ENCODE measurements around the gene DNAJC11.
"Not testable (repeated sequence)": the region's sequence is repeated elsewhere in the genome, so short reads cannot be mapped to it uniquely, and the experiment has no call there.

DNAJC11 gene, protein sequence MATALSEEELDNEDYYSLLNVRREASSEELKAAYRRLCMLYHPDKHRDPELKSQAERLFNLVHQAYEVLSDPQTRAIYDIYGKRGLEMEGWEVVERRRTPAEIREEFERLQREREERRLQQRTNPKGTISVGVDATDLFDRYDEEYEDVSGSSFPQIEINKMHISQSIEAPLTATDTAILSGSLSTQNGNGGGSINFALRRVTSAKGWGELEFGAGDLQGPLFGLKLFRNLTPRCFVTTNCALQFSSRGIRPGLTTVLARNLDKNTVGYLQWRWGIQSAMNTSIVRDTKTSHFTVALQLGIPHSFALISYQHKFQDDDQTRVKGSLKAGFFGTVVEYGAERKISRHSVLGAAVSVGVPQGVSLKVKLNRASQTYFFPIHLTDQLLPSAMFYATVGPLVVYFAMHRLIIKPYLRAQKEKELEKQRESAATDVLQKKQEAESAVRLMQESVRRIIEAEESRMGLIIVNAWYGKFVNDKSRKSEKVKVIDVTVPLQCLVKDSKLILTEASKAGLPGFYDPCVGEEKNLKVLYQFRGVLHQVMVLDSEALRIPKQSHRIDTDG

DNA sequence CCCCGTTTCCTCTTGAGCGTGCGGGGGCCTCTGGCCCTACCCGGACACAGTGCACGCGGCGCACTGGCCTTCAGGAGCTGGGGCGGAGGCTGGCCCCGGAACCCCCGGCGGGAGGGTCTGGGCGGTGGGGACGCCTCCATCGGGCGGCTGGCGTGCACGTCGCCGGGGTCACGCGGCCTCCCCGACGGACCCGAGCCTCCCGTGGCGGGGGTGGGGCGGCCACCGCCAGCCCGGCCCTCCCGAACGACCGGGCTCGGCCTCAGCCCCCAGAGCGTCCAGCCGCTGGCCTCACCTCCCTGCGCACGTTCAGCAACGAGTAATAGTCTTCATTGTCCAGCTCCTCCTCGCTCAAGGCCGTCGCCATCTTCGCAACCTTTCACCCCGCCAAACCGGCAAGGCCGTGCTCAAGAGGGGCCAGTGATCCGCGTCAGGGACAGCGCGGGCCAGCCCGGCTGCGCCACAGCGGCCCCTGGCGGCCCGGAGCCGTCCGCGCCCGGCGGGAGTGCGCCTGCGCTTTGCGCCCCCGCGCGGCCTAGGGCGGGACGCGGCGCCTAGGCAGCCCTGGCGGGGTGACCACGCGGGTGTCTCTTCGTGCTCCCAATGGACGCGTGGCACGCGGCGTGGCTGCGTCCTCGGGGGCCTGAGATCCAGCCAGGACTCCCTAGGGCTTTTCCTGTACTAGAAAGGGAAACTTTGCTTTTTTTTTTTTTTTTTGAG lies at the start of gene DNAJC11:
Gene DNAJC11 (minus strand): TSS at position 380 of the 717 bp plus-strand sequence. CDS start 16 bp downstream, at position 364.
- DNase-seq, result peak; percentile 88

DNA sequence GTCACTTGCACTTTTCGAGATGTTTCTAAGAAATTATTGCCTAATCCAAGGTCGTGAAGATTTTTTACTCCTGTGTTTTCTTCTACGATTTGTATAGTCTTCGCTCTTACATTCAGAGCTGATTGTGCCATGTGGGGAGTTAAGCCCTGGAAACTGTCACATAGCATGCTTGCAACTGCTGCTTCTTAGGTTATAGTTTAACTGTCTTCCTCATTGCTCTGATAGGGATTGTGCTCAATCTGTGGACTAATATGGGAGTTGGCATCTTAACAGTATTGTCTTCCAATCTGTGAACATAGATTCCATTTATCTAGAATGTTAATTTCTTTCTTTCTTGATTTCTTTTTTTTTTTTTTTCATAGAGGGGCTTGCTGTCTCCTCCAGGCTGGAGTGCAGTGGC lies 48.9 kb upstream of the DNAJC11 start:
- no peak for DNase-seq

DNA sequence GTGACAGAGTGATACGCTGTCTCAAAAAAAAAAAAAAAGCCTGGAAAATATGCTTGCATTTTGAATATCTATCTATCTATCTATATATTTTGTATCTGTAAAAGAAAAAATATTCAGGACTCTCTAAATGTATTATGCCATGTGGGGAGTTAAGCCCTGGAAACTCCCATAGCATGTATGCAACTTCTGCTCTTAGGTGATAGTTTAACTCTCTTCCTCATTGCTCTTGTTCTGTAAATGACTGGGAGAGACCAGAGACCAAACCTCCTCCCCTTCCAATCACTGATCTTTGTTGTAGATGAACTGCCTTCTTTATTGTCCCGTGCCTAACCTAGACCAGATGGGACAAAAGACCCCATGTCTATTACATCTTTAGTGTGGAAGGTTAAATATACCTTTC lies 46.1 kb upstream of the DNAJC11 start:
- DNase-seq, result peak; percentile 46

DNA sequence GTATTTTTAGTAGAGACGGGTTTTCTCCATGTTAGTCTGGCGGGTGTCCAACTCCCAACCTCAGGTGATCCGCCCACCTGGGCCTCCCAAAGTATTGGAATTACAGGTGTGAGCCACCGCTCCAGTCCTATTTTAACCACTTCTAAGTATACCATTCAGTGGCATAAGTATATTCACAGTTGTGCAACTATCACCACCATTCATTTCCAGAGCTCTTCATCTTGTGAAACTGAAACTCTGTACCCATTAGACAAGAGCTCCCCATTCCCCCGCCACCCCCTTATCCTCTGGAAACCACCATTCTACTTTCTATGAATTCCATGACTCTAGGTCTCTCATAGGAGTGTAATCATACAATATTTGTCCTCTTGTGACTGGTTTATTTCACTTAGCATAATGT lies 43.5 kb upstream of the DNAJC11 start:
- peak; percentile 81 for DNase-seq

DNA sequence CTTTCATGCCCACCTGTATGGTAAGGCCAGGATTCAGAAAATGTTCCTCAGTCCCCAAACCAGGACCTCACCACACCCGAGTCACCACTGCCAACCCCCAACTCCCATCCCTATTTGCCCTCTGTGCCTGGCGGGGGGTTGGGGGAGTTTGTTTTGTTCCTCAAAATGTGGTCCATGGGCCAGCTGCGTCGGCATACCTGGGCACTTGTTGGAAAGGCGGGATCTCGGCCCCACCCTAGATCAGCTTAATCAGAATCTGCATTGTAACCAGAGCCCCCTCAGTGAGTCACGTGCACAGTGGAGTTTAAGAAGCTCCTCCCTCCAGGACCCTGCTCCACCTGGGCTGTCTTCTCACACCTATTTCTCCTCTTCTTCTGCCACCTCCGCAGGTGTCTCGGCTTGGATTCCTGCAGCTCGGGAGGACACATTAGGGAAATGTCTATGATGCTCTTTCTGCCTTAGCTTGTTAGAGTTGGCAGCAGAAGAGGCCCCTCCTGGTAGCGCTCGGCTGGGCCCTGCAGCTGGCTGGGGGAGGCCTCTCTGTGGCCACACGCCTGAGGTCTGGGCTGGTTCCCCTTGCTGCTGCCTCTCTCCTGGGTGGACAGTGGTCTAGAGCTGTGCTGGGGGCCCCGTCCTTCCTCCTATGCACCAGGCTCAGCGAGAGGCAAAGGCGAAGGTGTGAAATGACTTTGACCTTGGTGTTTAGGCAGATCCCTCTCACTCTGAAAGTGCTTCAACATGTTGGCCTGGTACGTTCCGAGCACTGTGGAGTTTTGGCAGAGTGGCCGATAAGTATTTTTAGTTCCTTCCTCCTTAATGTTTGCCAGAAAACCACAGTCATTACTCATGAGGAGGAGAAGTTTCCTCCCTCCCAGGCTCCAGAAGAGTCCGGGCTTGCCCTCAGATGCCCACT lies 41.8 kb upstream of the DNAJC11 start:
- DNase-seq, result peak; percentile 71

DNA sequence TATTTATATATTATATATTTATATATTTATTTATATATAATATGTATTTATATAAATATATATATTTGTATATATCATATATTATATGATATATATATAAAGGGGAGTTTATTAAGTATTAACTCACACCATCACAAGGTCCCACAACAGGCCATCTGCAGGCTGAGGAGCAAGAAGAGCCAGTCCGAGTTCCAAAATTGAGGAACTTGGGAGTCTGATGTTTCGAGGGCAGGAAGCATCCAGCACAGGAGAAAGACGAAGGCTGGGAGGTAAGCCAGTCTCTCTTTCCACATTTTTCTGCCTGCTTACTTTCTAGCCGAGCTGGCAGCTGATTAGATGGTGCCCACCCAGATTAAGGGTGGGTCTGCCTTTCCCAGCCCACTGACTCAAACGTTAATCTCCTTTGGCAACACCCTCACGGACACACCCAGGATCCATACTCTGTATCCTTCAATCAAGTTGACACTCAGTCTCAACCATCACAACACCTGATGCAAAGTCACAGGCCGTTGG lies 41.1 kb upstream of the DNAJC11 start:
- DNase-seq, result peak; percentile 14

DNA sequence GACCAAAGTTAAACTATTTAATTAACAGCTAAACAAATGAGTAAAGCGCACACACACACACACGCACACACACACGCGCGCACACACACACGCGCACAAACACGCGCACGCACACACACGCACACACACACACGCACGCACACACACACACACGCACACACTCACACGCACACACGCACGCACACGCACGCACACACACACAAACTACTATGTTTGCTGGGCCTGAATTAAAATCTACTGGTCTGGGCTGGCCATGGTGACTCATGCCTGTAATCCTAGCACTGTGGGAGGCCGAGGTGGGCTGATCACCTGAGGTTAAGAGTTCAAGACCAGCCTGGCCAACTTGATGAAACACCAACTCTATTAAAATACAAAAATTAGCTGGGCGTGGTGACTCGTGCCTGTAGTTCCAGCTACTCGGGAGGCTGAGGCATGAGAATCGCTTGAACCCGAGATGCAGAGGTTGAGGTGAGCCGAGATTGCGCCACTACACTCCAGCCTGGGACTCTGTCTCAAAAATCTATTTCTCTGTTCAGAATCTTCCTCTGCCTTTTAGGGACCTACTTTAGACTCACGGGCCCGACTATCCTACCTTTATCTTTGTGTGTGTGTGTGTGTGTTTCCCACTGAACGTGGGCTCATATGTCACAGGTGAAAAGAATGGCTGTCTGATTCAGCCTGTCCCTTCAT lies 37.5 kb upstream of the DNAJC11 start:
- DNase-seq, result no peak

DNA sequence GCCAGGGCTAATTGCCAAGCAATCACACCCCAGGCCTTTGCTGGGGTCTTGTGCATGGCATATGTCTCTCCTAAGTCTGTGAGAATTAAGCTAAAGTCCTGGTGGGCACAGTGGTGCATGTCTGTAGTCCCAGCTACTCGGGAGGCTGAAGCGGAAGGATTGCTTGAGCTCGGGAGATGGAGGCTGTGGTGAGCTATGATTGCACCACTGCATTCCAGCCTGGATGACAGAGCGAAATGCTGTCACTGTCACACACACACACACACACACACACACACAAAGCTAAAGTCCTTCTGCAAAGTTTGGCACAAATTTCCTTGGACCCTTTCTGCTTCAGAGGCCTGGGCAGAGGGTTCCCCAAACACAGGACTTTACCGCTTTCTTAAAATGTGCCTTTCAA lies 31.3 kb upstream of the DNAJC11 start:
- DNase-seq, result no peak

DNA sequence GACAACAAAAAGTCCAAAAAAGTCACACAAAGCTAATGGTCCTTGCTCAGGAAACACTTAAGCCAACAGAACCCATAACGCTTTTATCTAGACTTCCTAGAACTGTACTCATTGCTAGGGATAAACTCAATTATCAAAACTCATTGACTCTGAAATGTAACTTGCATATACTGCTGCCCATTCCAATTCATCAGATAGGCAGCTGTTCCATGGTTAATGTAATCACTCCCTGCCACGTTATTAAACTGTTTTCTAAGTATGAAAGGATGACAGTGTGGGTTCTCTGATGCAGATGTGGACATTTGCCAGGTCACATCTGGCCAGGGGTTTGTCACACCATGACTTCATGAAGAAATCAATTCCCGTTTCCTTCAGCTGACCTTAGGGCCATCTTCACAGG lies 30.3 kb upstream of the DNAJC11 start:
- DNase-seq, result no peak

DNA sequence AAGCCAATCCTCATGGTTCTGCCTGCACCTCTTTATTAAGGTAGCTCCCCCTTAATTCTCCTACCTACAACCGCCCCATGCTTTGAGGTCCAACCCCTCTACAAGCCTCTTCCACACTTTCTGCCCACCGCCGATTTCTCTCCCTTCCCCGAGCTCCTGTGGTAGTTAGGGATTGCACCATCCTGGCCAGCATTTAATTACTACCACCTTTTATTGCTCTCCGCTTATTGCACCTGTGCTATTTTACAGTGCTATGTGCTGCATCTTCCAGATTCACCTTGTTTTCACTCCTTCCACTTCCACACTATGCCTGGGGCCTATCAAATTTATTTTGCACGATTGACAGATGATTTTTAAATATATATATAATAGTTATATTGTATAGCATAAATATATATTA lies 29.3 kb upstream of the DNAJC11 start:
- no peak for DNase-seq

DNA sequence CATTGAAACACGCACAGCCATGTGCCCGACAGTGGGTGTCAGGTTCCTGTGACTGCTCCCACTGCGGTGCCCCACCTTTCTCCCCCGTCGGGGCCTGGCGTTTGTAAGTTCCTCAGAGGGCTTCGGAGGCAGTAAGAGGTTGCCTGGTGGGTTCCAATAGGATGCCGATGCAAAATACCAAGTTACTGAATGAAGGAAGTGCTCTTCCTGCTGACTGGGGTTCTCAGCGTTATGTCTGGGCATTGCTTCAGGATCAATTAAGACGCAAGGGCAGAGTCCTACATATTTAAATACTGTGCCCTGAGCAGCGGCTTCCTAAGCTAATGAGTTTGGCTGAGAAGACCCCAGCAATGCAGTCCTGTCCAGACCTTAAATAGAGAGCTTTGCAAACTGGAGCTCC lies 28.9 kb upstream of the DNAJC11 start:
- DNase-seq, result no peak

DNA sequence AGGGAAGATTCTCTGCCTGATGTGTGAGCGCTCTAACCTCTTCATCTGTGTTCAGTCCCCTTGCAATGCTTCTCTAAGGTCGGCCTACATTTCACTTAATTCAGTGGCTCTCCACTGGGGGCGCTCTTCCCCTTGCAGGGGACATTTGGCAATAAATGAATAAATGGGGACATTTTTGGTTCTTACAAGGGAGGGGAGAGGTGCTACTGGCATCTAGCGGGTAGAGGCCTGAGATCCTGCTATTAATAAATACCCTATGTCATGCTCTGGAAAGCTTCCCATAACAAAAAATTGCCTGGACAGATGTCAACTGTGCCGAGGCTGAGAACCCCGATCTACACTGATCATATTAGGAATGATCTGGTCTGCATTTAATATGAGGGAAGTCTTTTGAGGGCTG lies 25.9 kb upstream of the DNAJC11 start:
- peak; percentile 77 for DNase-seq

DNA sequence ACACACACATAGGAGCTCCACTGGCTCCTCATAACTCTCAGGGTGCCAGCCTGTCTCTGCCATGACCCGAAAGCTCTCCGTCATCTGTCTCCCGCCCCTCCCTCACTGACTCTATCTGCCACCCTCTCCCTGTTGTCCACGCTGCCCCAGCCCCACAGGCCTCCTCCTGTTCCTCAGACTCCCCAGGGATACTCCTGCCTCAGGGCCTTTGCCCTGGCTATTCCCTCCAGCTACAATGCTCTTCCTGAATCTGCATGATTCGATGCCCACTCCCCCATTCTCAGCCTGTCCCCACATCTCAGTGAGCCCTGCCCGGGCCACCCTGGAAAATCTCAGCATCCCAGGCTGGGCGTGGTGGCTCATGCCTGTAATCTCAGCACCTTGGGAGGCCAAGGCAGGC lies 24.6 kb upstream of the DNAJC11 start:
- no peak for DNase-seq

DNA sequence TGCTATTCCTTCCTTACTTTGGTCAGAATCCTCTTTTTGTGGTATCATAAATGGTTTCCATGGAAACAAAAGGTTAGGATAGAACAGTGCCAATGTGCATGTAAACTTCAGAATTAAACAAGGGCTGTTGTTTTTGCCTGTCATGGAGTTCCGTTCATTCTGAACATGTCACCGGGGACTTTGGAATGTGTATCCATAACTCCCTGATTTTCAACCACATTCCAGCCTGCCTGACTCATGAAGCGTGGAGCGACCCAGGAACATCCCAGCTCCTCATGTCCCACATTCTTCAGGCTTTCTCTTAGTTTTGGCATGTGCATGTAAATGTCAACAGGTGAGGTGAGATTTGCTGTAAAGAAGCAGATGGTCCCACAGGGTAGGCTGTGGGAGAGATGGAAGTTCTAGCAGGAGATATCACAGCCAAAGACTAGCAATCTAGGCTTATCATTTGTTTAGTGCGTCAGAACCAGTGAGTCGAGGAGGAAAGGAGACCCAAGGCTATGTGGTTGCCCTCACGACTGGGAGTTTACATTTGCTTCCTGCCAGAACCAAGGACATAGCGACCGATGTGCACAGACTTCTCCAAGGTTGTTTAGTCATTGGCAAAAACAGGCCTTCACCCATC lies 23.0 kb upstream of the DNAJC11 start:
- no peak for DNase-seq

DNA sequence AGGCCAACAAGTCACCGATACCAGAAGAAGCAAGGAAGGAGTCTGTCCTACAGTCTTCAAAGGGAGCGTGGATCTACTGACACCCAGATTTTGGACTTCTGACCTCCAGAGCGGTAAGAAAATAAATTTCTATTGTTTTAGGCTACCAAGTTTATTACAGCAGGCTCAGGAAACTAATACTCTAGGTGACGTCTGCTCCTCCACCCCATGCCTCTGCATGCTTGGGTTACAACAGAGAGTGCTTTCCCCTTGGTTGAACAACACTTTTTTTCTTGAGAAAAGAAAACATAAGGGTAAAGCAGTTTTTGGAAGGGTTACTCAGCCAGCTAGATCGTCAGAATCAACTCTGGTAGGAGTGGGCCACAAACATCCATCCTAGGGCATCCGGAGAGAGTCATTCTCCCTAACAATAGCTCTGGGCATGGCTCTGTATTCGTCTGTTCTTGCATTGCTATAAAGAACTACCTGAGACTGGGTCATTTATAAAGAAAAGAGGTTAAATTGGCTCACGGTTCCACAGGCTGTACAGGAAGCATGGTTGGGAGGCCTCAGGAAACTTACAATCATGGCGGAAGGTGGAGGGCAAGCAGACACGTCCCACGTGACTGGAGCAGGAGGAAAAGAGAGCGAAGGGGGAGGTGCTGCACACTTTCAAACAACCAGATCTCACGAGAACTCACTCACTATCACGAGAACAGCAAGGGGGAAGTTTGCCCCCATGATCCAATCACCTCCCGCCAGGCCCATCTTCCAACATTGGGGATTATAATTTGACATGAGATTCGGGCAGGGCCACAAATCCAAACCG lies 22.2 kb upstream of the DNAJC11 start:
- no peak for DNase-seq

DNA sequence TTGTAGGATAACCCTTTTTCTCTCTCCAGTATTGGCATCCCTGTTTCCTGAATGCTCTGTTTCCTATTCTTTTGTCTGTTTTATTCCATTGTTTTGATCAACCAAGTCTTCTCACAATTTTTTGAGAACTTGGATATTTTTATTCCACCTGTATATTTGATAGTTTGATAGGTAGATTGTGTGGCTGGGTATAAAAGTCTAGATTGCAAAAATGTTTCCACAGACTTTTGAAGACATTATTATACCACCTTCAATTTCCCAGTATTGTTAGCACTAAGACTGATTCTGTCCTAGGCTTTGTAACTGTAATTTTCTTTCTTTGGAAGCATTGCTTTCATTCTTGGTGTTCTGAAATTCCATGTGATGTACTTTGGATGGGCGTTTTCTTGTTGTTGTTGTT lies 9.6 kb upstream of the DNAJC11 start:
- no peak for DNase-seq

DNA sequence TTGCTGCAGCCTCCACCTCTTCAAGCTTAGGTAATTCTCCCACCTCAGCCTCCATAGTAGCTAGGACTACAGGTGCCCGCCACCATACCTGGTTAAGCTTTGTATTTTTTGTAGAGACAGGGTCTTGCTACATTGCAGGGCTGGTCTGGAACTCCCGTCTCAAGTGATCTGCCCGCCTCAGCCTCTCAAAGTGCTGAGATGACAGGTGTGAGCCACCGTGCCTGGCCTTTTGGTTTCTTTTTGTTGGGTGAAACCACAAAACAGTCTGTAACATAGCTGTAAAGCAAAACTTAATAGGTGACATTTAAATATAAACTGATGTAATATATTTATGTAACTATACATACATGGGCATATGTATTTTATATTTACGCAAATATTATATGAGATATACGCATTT lies 3.1 kb upstream of the DNAJC11 start:
- no peak for DNase-seq

DNA sequence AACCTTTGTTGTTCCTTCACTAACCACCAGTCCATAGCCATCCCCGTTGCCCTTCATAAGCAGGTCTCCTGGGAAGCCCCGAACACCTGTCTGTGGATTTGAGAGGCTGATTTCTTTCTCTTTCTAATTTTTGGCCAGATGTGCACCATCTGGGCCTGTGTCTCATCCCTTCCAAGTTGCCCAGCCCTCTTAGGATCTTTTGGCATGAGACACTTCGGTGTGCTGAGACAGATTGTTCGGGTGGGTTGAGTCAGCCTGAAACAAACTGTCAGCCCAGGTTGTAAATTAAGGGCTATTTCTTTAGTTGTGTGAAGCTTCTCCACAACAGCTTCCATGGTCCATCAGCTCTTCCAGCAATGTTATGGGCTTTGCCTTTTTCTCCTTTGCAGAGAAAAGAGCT lies 1.4 kb upstream of the DNAJC11 start:
- no peak for DNase-seq

DNA sequence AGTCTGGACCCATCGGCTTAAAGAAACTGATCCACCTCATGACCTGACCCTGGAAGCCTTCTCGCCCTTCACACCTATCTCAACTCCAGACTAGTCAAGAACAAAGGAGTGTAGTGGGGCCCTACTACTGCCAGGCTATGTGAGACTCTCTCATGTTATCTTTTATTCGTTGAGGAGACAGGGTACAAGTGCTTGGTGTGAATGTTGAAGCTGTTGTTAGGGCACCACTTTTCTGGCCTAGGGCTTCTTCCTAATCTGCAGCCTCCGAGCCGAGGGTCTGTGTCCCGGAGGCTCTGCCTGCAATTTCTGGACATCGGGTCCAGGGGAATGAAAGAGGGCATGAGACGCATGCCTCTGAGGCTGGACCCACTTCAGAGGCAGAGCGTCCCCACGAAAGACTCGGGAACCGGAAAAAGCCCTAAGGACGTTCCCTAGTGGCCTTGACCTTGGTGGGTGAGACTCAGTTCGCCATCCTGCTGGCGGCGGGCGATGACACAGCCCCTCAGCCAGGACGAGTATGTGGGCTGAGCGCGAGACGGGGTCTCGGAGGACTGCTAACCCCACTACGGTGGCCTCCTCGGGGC lies 671 bp downstream of the DNAJC11 start:
- no peak for DNase-seq

DNA sequence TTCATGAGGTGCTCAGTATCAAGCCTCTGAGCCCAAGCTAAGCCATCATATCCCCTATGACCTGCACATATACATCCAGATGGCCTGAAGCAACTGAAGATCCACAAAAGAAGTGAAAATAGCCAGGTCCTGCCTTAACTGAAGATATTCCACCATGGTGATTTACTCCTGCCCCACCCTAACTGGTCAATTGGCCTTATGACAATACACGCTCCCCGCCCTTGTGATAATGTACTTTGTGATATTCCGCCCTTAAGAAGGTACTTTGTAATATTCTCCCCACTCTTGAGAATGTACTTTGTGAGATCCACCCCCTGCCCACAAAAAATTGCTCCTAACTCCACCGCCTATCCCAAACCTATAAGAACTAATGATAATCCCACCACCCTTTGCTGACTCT lies 1.7 kb downstream of the DNAJC11 start:
- not testable (repeated sequence) for DNase-seq
